Muscle layer of colon (tissue), 2 donors: ENCODE measurements around the gene CCDC33.

Source experiments
- H3K27ac ChIP-seq: one replicate; pipeline ENCODE4 v1.7.0; 2013; ENCODE audit warnings: low read depth, mild to moderate bottlenecking, low read length, moderate library complexity
- H3K27me3 ChIP-seq, 2 donors: one replicate each; pipeline ENCODE4 v1.7.0; 2013; ENCODE audit warnings: low read length in 2 of 2, mild to moderate bottlenecking in 2 of 2; ENCODE audit not compliant: insufficient read depth in 2 of 2, control insufficient read depth in 1 of 2
- H3K36me3 ChIP-seq: one replicate; pipeline ENCODE4 v1.7.0; 2013; ENCODE audit warnings: mild to moderate bottlenecking, low read length; ENCODE audit not compliant: insufficient read depth
- H3K4me1 ChIP-seq: one replicate; pipeline ENCODE4 v1.7.0; 2013; ENCODE audit warnings: mild to moderate bottlenecking, low read length; ENCODE audit not compliant: insufficient read depth
- H3K4me3 ChIP-seq, 2 donors: one replicate each; pipeline ENCODE4 v1.7.0; 2013; ENCODE audit warnings: low read length in 2 of 2, low read depth in 1 of 2, mild to moderate bottlenecking in 1 of 2, moderate library complexity in 1 of 2
- H3K9ac ChIP-seq: one replicate; pipeline ENCODE4 v1.7.0; 2013; ENCODE audit warnings: low read length
- H3K9me3 ChIP-seq: one replicate; pipeline ENCODE4 v1.7.0; 2013; ENCODE audit warnings: mild to moderate bottlenecking, low read length
- donor health status: abdominal sarcoma.
- donor health status: Adenocarcinoma of cecum.

The CCDC33 gene

DNA sequence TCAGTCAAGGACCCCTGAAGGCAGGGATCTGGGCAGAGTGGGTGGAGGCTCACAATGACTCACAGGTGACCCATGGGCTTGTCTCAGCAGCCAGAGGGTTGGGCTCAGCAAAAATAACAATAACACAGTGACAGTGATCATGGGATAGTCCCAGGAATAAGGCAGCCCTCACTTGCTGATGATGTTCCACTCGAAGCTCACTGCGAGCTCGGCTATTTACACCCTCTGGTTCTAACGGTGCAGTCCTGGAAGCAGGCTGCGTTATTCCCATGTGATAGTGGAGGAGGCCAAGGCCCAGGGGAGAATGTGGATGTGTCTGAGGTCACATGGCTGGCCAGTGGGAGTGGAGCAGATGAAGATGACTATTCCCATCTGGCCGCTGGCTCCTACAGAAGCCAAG lies 16.2 kb downstream of the CCDC33 start:
- Histone ChIP-seq H3K4me1 (no peaks in the 10 kb centered on the region), H3K9me3 (no peaks in the 10 kb centered on the region), H3K4me3 (no peak overlapping the region), H3K9ac (no peak overlapping the region), H3K27me3 (no peaks in the 10 kb centered on the region), H3K27ac (no peak overlapping the region), H3K36me3 (no peaks in the 10 kb centered on the region)

DNA sequence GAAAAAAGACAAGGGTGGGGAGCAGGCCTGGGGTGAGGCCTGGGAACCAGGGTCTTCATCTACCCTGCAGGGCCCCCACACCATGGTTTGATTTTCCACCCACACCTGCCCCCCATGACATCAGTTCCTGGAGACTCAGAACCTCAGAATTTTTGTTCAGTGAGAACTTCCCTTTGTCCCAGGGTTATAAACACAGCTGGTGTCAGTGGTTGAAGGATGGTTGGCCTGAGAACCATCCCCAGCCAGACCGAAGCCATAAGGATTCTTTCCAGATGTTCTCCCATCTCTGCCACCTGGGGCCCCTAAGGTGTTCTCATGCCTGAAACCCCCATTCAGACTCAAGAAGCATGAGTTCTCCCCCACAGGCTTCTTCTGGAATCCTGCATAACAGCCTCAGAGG lies 16.6 kb downstream of the CCDC33 start:
- Histone ChIP-seq H3K27ac (no peak overlapping the region), H3K27me3 (no peaks in the 10 kb centered on the region), H3K9ac (no peak overlapping the region), H3K4me1 (no peaks in the 10 kb centered on the region), H3K9me3 (no peaks in the 10 kb centered on the region), H3K36me3 (no peaks in the 10 kb centered on the region), H3K4me3 (no peak overlapping the region)

GRCh38 chr15:74253211-74253921 lies 17.2 kb downstream of the CCDC33 start:
- Histone ChIP-seq H3K4me1 (no peaks in the 10 kb centered on the region), H3K9ac (no peak overlapping the region), H3K9me3 (no peaks in the 10 kb centered on the region), H3K27ac (no peak overlapping the region), H3K36me3 (no peaks in the 10 kb centered on the region), H3K27me3 (no peaks in the 10 kb centered on the region), H3K4me3 (no peak overlapping the region)

GRCh38 chr15:74257105-74257504 lies 21.0 kb downstream of the CCDC33 start:
- Histone ChIP-seq H3K4me1 (no peaks in the 10 kb centered on the region), H3K27ac (no peak overlapping the region), H3K9me3 (no peaks in the 10 kb centered on the region), H3K4me3 (no peak overlapping the region), H3K36me3 (no peaks in the 10 kb centered on the region), H3K9ac (no peak overlapping the region), H3K27me3 (no peaks in the 10 kb centered on the region)

DNA sequence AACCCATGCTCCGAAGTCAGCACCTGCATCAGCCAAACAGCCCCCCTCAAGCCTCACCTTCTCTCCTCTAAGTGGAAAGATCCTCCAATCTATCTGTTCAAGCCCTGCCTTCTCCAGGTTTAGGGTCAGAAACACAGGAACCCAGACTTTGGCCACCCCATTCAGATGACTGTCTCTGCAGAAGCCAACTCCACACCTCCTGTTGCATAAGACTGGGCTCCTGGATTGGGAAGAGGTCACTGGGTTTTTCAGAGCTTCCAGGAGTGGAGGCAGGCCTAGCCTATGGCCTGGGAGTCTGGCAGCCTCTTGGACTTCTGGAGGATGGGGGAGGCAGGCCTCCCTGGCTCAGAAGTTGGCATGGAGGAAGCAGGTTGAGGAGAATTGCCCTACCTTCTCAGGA lies 21.5 kb downstream of the CCDC33 start:
- Histone ChIP-seq H3K9me3 (no peaks in the 10 kb centered on the region), H3K36me3 (no peaks in the 10 kb centered on the region), H3K4me3 (no peak overlapping the region), H3K9ac (no peak overlapping the region), H3K4me1 (no peaks in the 10 kb centered on the region), H3K27me3 (no peaks in the 10 kb centered on the region), H3K27ac (no peak overlapping the region)

DNA sequence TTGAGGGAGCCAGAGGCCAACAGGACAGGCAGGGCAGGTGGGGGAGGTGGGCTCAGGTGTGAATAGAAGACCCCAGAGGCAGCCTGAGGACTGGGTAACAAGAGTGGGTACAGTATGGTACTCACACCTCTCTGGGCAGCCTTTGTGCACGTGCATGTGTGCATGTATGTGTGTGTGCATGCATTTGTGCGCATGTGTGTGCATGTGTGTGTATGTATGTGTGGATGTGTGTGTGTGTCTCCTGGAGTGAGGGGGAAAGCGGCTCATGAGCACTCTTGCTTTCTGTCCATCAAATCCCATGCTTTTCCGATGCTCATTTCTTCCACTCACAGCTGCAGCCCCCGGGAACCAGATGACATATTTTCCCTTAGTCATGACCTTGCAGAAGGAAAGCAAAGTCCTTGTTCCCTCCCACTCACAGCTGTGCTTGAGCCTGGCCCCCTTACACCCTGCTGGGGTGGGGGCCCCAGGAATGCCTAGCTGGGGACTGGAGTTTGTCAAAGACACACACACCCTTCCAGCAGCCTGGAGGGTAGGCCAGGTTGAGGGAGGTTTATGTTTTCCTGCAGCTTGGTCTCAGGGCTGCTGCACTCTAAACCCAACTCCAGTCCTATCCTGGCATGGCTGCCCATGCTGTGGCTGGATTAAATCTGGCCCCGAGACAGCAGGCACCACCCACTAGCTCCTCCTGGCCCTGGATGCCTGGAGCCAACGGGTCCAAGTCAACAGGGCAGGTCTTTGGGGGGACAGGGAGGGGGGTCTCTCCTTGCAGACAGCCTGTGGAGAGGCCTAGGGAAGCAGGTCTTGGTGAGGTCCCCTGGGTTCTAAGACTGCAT lies 22.5 kb downstream of the CCDC33 start:
- H3K36me3 ChIP-seq, result no peaks in the 10 kb centered on the region
- no peak overlapping the region for H3K9ac ChIP-seq
- no peaks in the 10 kb centered on the region for H3K9me3 ChIP-seq
- H3K27ac ChIP-seq, result no peak overlapping the region
- H3K27me3 ChIP-seq, result no peaks in the 10 kb centered on the region
- no peak overlapping the region for H3K4me3 ChIP-seq
- no peaks in the 10 kb centered on the region for H3K4me1 ChIP-seq

DNA sequence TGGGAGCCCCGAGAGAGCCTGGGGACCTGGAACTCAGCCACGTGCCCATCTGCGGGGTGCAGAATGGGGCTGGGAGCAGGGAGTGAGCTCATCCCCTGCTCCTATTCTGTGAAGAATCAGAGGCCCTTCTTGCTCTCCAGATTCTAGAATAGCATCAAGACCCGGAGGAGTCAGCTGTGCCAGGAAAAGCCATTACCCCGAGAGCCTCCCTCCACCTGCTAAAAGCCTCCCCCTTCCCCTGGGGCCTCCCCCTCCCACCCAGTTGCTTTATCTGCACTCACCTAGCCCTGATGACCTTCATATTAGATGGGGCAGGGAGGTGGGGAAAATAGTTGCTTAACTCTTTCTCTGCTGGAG lies 23.1 kb downstream of the CCDC33 start:
- Histone ChIP-seq H3K27me3 (no peaks in the 10 kb centered on the region), H3K4me3 (no peak overlapping the region), H3K4me1 (no peaks in the 10 kb centered on the region)

GRCh38 chr15:74259821-74260607 lies 23.9 kb downstream of the CCDC33 start:
- H3K27ac ChIP-seq, result no peak overlapping the region
- H3K27me3 ChIP-seq, result no peaks in the 10 kb centered on the region
- no peak overlapping the region for H3K9ac ChIP-seq
- H3K9me3 ChIP-seq, result no peaks in the 10 kb centered on the region
- no peak overlapping the region for H3K4me3 ChIP-seq
- no peaks in the 10 kb centered on the region for H3K36me3 ChIP-seq
- H3K4me1 ChIP-seq, result no peaks in the 10 kb centered on the region

More for the DNA sequence above, 23.1 kb downstream of the CCDC33 start:
- no peak overlapping the region for H3K27ac ChIP-seq
- no peaks in the 10 kb centered on the region for H3K9me3 ChIP-seq
- no peak overlapping the region for H3K9ac ChIP-seq
- H3K36me3 ChIP-seq, result no peaks in the 10 kb centered on the region

- Histone ChIP-seq H3K4me1 (no peaks in the 10 kb centered on the region), H3K9ac (no peak overlapping the region), H3K27me3 (no peaks in the 10 kb centered on the region), H3K36me3 (no peaks in the 10 kb centered on the region), H3K9me3 (no peaks in the 10 kb centered on the region), H3K4me3 (no peak overlapping the region), H3K27ac (no peak overlapping the region)
These were observed 24.9 kb downstream of the CCDC33 start for GRCh38 chr15:74261041-74261440.

GRCh38 chr15:74261685-74262084 lies 25.6 kb downstream of the CCDC33 start:
- no peak overlapping the region for H3K27ac ChIP-seq
- no peak overlapping the region for H3K9ac ChIP-seq
- no peak overlapping the region for H3K4me3 ChIP-seq
- no peaks in the 10 kb centered on the region for H3K9me3 ChIP-seq
- H3K36me3 ChIP-seq, result no peaks in the 10 kb centered on the region
- no peaks in the 10 kb centered on the region for H3K4me1 ChIP-seq
- H3K27me3 ChIP-seq, result no peaks in the 10 kb centered on the region

GRCh38 chr15:74262151-74262550 lies 26.0 kb downstream of the CCDC33 start:
- H3K36me3 ChIP-seq, result no peaks in the 10 kb centered on the region
- no peaks in the 10 kb centered on the region for H3K27me3 ChIP-seq
- H3K9ac ChIP-seq, result no peak overlapping the region
- no peak overlapping the region for H3K4me3 ChIP-seq
- no peak overlapping the region for H3K27ac ChIP-seq
- H3K9me3 ChIP-seq, result no peaks in the 10 kb centered on the region
- no peaks in the 10 kb centered on the region for H3K4me1 ChIP-seq
